IMR-90 (cell line): ENCODE results near the gene FAM177B. TPM values are rescaled to one million over a fixed set of nuclear protein-coding genes. Genes with fewer than 3 reads are reported as not detected.

Experiments used
- ATAC-seq: fragments of 200-7000 bp; cut with Tn5 transposase; 2 replicates; pipeline ENCODE4 v1.9.1; 2020; ENCODE audit warnings: low read depth, mild to moderate bottlenecking, moderate library complexity
- BruUV-seq: library from RNA; stranded (reverse); fragments of 400-500 nt; replicated peaks from 2 replicates; lab custom pipeline; 2021; lab: Mats Ljungman, UMichigan
- CTCF ChIA-PET: fragments of 300-600 bp; formaldehyde crosslinking; extraction: SDS; loops from one replicate; lab custom pipeline; 2021; ENCODE audit warnings: antibody characterized with exemption; lab: Yijun Ruan, JAX
- POLR2A ChIA-PET: fragments of 300-600 bp; sonication (Branson Sonifier 250); formaldehyde crosslinking; loops from one replicate; lab custom pipeline; 2022; ENCODE audit warnings: antibody characterized with exemption; ENCODE audit not compliant: unreplicated experiment; lab: Charles Lee
- DNase-seq: peaks from one replicate; pipeline ENCODE4 v3.0.0; 2013
- H2AFZ ChIP-seq: replicated peaks from 2 replicates; pipeline ENCODE3; 2013; ENCODE audit warnings: low read length, mild to moderate bottlenecking; ENCODE audit not compliant: poor library complexity
- H2AK5ac ChIP-seq: 2 replicates; pipeline ENCODE4 v1.6.1; 2013; ENCODE audit warnings: low read depth, low read length, inconsistent platforms
- H2AK9ac ChIP-seq: replicated peaks from 2 replicates; pipeline ENCODE3; 2013; ENCODE audit warnings: mild to moderate bottlenecking, low read depth, low read length, moderate library complexity; ENCODE audit not compliant: poor library complexity
- H2BK120ac ChIP-seq: 2 replicates; pipeline ENCODE4 v1.6.1; 2013; ENCODE audit warnings: low read depth, low read length, inconsistent platforms
- H2BK15ac ChIP-seq: 3 replicates; pipeline ENCODE4 v1.6.1; 2013; ENCODE audit warnings: low read depth, low read length, inconsistent platforms
- H2BK20ac ChIP-seq: 2 replicates; pipeline ENCODE4 v1.6.1; 2013; ENCODE audit warnings: low read depth, mild to moderate bottlenecking, inconsistent platforms, low read length, moderate library complexity
- H2BK5ac ChIP-seq: 2 replicates; pipeline ENCODE4 v1.6.1; 2013; ENCODE audit warnings: mild to moderate bottlenecking, low read depth, low read length, inconsistent platforms; ENCODE audit not compliant: poor library complexity, severe bottlenecking
- H3K14ac ChIP-seq: replicated peaks from 2 replicates; pipeline ENCODE4 v1.6.1; 2013; ENCODE audit warnings: low read depth, low read length, inconsistent platforms
- H3K18ac ChIP-seq: 2 replicates; pipeline ENCODE4 v1.6.1; 2013; ENCODE audit warnings: low read depth, low read length, control low read depth
- H3K23ac ChIP-seq: 2 replicates; pipeline ENCODE4 v1.6.1; 2013; ENCODE audit warnings: low read depth, low read length, inconsistent platforms
- H3K27ac ChIP-seq: 2 replicates; pipeline ENCODE4 v1.5.1; 2013; ENCODE audit warnings: mild to moderate bottlenecking, control low read depth, low read length; ENCODE audit not compliant: insufficient read depth
- H3K27me3 ChIP-seq: 2 replicates; pipeline ENCODE4 v1.6.1; 2013; ENCODE audit warnings: low read length; ENCODE audit not compliant: control insufficient read depth, insufficient read depth
- H3K36me3 ChIP-seq: 2 replicates; pipeline ENCODE4 v1.6.1; 2013; ENCODE audit warnings: low read length, mixed read lengths; ENCODE audit not compliant: control insufficient read depth, insufficient read depth
- H3K4ac ChIP-seq: 2 replicates; pipeline ENCODE4 v1.6.1; 2013; ENCODE audit warnings: low read depth, low read length, inconsistent platforms
- H3K4me1 ChIP-seq: 2 replicates; pipeline ENCODE4 v1.6.1; 2013; ENCODE audit warnings: low read length, mixed read lengths; ENCODE audit not compliant: control insufficient read depth, insufficient read depth
- H3K4me2 ChIP-seq: 2 replicates; pipeline ENCODE4 v1.6.1; 2013; ENCODE audit warnings: low read depth, mild to moderate bottlenecking, control low read depth, low read length, moderate library complexity
- H3K4me3 ChIP-seq: 2 replicates; pipeline ENCODE4 v1.5.1; 2013; ENCODE audit warnings: low read depth, mild to moderate bottlenecking, control low read depth, low read length, moderate library complexity; ENCODE audit not compliant: insufficient read depth
- H3K56ac ChIP-seq: 2 replicates; pipeline ENCODE4 v1.6.1; 2013; ENCODE audit warnings: low read length, inconsistent platforms; ENCODE audit not compliant: insufficient read depth; ENCODE audit errors: extremely low read depth
- H3K79me1 ChIP-seq, 2 experiments: 2 replicates each; pipeline ENCODE4 v1.6.1; 2013; ENCODE audit warnings: low read length in 2 of 2, inconsistent platforms in 1 of 2, low read depth in 1 of 2
- H3K9ac ChIP-seq: 2 replicates; pipeline ENCODE4 v1.6.1; 2013; ENCODE audit warnings: low read depth, low read length, control low read depth
- H3K9me1 ChIP-seq: 2 replicates; pipeline ENCODE4 v1.6.1; 2013; ENCODE audit warnings: low read length, inconsistent platforms; ENCODE audit not compliant: insufficient read depth
- H3K9me3 ChIP-seq: 2 replicates; pipeline ENCODE4 v1.6.1; 2013; ENCODE audit warnings: low read length; ENCODE audit not compliant: control insufficient read depth, insufficient read depth
- H4K20me1 ChIP-seq: 2 replicates; pipeline ENCODE4 v1.6.1; 2013; ENCODE audit warnings: low read length, inconsistent platforms; ENCODE audit not compliant: insufficient read depth
- H4K5ac ChIP-seq: 2 replicates; pipeline ENCODE4 v1.6.1; 2013; ENCODE audit warnings: mild to moderate bottlenecking, low read depth, low read length, control low read depth
- H4K8ac ChIP-seq, 2 experiments: 2 replicates each; pipeline ENCODE4 v1.6.1; 2013; ENCODE audit warnings: low read depth in 2 of 2, low read length in 2 of 2, control low read depth in 1 of 2, inconsistent platforms in 1 of 2
- H4K91ac ChIP-seq: 2 replicates; pipeline ENCODE4 v1.6.1; 2013; ENCODE audit warnings: low read depth, low read length, inconsistent platforms; ENCODE audit not compliant: insufficient read depth
- MAFK ChIP-seq: IDR thresholded peaks from 2 replicates; pipeline ENCODE4 v1.6.1; 2012; ENCODE audit warnings: low read depth, low read length, improper control_type of control experiment
- RFX5 ChIP-seq: IDR thresholded peaks from 2 replicates; pipeline ENCODE4 v1.8.0; 2012; ENCODE audit warnings: low read depth, mild to moderate bottlenecking, low read length, moderate library complexity
- WGBS, 2 experiments: methylation state at CpG; one replicate each; pipeline versions ENCODE4 v1.1.5 to v1.1.7; 2013; ENCODE audit warnings: missing lambda C conversion rate in 2 of 2; ENCODE audit not compliant: insufficient read length in 1 of 2; ENCODE audit errors: extremely low coverage in 2 of 2; 5-methylcytosine and 5-hydroxymethylcytosine counted together
- dilution Hi-C: fragments of 300-500 bp; cut with HindIII; formaldehyde crosslinking; loops from one replicate; pipeline ENCODE4 v1.14.3; 2018; ENCODE audit warnings: low sequenced_read_pairs; ENCODE audit not compliant: unreplicated experiment
- in situ Hi-C: fragments of 300-500 bp; cut with MboI; formaldehyde crosslinking; loops from 3 replicates; pipeline ENCODE4 v1.14.3; 2019; ENCODE audit warnings: low sequenced_read_pairs, inconsistent platforms, mixed read lengths
- intact Hi-C: fragments of 100-400 bp; cut with micrococcal nuclease; formaldehyde crosslinking; loops from 2 replicates; pipeline ENCODE4 v1.10.0; 2022
- polyA plus RNA-seq, 3 experiments: library from polyadenylated mRNA; depleted of rRNA; stranded (reverse); fragments of >200 nt; gene quantifications; 2 replicates each; pipeline ENCODE4 v1.2.3, GENCODE V29; 2012; ENCODE audit warnings: low replicate concordance in 1 of 3
- total RNA-seq: library from RNA; depleted of rRNA; stranded (reverse); fragments of >200 nt; gene quantifications from 2 replicates; pipeline ENCODE4 v1.2.3, GENCODE V29; 2012

The FAM177B gene
- total and polyA plus RNA-seq, 2 of the 4 experiments (the other 2 are of a cell fraction), result not detected

DNA sequence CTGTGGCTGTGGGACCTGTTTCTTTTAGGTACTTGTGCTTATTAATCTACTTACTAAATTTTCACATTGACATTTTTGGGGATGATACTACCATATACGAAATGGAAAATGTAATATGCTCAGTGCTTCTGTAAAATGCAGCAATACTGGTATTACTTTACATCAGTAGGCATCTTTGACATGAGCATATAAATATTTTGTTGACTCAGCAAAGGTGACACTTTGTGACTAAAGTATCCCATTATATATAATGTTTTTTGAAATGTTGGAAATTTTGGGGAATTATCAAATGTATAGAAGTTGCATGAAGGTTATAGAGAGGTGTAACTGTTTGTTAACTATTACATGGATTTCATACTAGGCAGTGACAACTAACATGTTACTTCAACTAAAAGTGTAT lies 2.3 kb upstream of the FAM177B start:
- no peaks in the 10 kb centered on the region for H4K20me1 ChIP-seq
- peaks cover 6% of the 10 kb centered on the region for H3K4me1 ChIP-seq
- CTCF ChIA-PET, result no interaction called here
- no peak overlapping the region for H3K18ac ChIP-seq
- no peak overlapping the region for H3K56ac ChIP-seq
- WGBS, 2 experiments, result no CpG with 5 or more reads among the region's 1 CpG
- H2BK120ac ChIP-seq, result no peak overlapping the region
- H2BK5ac ChIP-seq, result no peak overlapping the region
- H2BK20ac ChIP-seq, result no peak overlapping the region
- POLR2A ChIA-PET, result no interaction called here
- H3K27me3 ChIP-seq, result no peaks in the 10 kb centered on the region
- no peak overlapping the region for H3K27ac ChIP-seq
- TF ChIP-seq RFX5, result no peak
- TF ChIP-seq MAFK, result peak; percentile 95
- in situ Hi-C loops (no loop called here), intact Hi-C loops (loop anchor here (2.0 kb wide), 1 partner anchor 14 kb away; no protein-coding TSS in a partner anchor), dilution Hi-C loops (no loop called here)
- ATAC-seq (no peak), DNase-seq (no peak)
- no peak overlapping the region for H2AK5ac ChIP-seq
- H3K79me1 ChIP-seq, result no peaks in the 10 kb centered on the region
- H2BK15ac ChIP-seq, result no peak overlapping the region
- H4K91ac ChIP-seq, result no peak overlapping the region
- H3K14ac ChIP-seq, result no peak overlapping the region
- BruUV-seq, result no TSS peak
- no peak overlapping the region for H4K8ac ChIP-seq
- no peak overlapping the region for H4K5ac ChIP-seq
- no peaks in the 10 kb centered on the region for H3K9me1 ChIP-seq
- H3K4me3 ChIP-seq, result no peak overlapping the region
- peaks cover 22% of the 10 kb centered on the region for H3K36me3 ChIP-seq
- H3K9ac ChIP-seq, result no peak overlapping the region
- H2AFZ ChIP-seq, result no peak overlapping the region
- no peaks in the 10 kb centered on the region for H3K9me3 ChIP-seq
- no peak overlapping the region for H3K23ac ChIP-seq
- H3K4me2 ChIP-seq, result no peak overlapping the region
- H3K4ac ChIP-seq, result no peak overlapping the region
- no peak overlapping the region for H2AK9ac ChIP-seq
